ENCODE measurements around the gene L3MBTL2.

The L3MBTL2 gene

DNA sequence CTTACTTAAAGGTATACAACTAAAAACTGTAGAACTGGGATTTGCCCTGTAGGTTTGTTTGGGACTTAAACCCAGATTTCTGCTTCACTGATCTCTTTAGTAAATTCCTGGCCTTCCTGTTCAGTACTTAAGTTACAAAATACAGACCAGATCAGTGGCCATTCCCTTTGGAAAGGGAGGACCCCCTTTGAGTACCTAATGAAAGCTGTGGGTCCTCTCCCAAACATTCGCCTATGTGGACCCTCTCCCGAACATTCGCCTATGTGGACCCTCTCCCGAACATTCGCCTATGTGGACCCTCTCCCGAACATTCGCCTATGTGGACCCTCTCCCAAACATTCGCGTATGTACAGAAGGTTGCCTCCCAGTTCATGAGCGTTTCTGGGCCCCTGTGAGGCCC, 10.3 kb downstream of the L3MBTL2 start:
- WGBS (ENCODE audit: insufficient coverage, insufficient read length), result no CpG with 5 or more reads among the region's 10 CpGs
- no peak for DNase-seq (ENCODE audit: low read depth, low spot score)
- no peaks in the 10 kb centered on the region for H3K27me3 ChIP-seq (ENCODE audit: control insufficient read depth, insufficient read depth, low read length)
- no peak overlapping the region for H3K4me3 ChIP-seq (ENCODE audit: low read length)
- H3K9me3 ChIP-seq (ENCODE audit: control insufficient read depth, insufficient read depth, low read length), result no peaks in the 10 kb centered on the region
- H3K36me3 ChIP-seq (ENCODE audit: control insufficient read depth, insufficient read depth, low read length), result peaks cover 9% of the 10 kb centered on the region
- H3K4me1 ChIP-seq (ENCODE audit: control insufficient read depth, insufficient read depth, low read length), result 0 out of 2 replicates have a peak, but pooled peaks cover 2% of the 10 kb centered on the region
- H3K27ac ChIP-seq (ENCODE audit: low read length), result no peak overlapping the region

DNA sequence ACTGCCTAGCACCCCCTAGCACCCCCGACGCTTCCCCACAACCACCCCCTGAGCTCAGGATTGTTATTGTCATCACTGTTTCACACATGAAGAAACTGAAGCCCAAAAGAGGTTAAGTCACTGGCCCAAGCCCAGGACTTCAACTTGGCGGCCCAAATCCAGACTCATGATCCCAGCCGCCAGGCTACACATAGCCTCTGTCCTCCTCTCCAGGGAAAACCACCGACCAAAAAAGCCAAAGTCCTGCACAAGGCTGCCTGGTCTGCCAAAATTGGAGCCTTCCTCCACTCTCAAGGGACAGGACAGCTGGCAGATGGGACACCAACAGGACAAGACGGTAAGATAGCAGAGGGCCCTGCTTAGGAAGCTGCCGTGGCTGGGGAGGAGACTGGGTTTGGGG, 10.8 kb downstream of the L3MBTL2 start:
- Histone ChIP-seq H3K36me3 (ENCODE audit: control insufficient read depth, insufficient read depth, low read length) (peaks cover 11% of the 10 kb centered on the region), H3K9me3 (ENCODE audit: control insufficient read depth, insufficient read depth, low read length) (no peaks in the 10 kb centered on the region), H3K4me1 (ENCODE audit: control insufficient read depth, insufficient read depth, low read length) (0 out of 2 replicates have a peak, but pooled peaks cover 2% of the 10 kb centered on the region), H3K4me3 (ENCODE audit: low read length) (no peak overlapping the region), H3K27ac (ENCODE audit: low read length) (no peak overlapping the region), H3K27me3 (ENCODE audit: control insufficient read depth, insufficient read depth, low read length) (no peaks in the 10 kb centered on the region)
- no peak for DNase-seq (ENCODE audit: low read depth, low spot score)
- no CpG with 5 or more reads among the region's 7 CpGs for WGBS (ENCODE audit: insufficient coverage, insufficient read length)

DNA sequence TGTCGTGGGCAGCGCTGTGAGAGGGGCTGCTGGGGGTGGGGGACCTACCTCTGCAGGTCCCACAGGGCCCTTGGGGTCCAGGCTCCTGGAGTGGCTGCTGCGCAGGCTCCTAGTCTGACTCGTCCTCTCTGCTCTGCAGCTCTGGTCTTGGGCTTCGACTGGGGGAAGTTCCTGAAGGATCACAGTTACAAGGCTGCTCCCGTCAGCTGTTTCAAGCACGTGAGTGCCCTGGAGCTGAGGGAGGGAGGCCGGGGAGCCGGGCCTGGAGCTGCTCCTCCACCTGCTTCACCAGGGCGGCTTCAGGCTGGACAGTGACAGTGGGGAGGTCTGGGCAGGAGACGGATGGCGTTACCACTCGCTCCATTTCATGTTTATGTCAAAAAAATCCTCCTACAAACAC, 11.9 kb downstream of the L3MBTL2 start:
- WGBS (ENCODE audit: insufficient coverage, insufficient read length), result no CpG with 5 or more reads among the region's 13 CpGs
- H3K4me1 ChIP-seq (ENCODE audit: control insufficient read depth, insufficient read depth, low read length), result 0 out of 2 replicates have a peak, but pooled peaks cover 2% of the 10 kb centered on the region
- peaks cover 15% of the 10 kb centered on the region for H3K36me3 ChIP-seq (ENCODE audit: control insufficient read depth, insufficient read depth, low read length)
- H3K9me3 ChIP-seq (ENCODE audit: control insufficient read depth, insufficient read depth, low read length), result no peaks in the 10 kb centered on the region
- DNase-seq (ENCODE audit: low read depth, low spot score), result no peak
- no peaks in the 10 kb centered on the region for H3K27me3 ChIP-seq (ENCODE audit: control insufficient read depth, insufficient read depth, low read length)
- H3K4me3 ChIP-seq (ENCODE audit: low read length), result no peak overlapping the region
- H3K27ac ChIP-seq (ENCODE audit: low read length), result no peak overlapping the region

DNA sequence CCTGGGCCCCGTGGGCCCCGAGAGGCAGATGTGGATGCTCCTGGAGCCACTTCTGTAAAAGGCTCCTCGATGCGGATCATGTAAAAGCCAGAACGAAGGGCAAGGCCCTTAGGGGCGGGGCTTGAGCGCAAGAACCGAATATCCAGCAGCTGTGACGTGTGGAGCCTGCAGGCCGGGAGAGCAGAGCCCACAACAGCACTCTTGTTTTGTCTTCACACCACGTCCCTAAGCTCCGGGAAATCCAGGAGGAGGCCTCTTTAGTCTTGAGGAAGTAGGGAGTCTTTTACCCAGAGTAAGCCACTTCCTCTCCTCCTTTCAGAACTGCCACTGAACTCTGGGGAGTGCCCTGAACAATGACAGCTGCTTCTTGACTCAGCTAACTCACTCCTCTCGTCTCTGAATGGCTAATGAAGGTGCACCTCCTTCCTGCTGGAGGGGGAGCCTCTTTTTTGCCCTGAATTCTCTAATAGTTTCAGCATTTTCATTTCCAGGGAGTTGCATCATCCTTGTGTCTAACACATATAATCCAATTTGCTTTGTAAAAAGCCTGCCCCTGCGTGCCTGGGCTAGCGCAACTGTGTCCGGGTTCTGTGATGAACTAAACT, 12.5 kb downstream of the L3MBTL2 start:
- H3K27me3 ChIP-seq (ENCODE audit: control insufficient read depth, insufficient read depth, low read length), result no peaks in the 10 kb centered on the region
- no CpG with 5 or more reads among the region's 16 CpGs for WGBS (ENCODE audit: insufficient coverage, insufficient read length)
- DNase-seq (ENCODE audit: low read depth, low spot score), result no peak
- no peaks in the 10 kb centered on the region for H3K9me3 ChIP-seq (ENCODE audit: control insufficient read depth, insufficient read depth, low read length)
- H3K4me3 ChIP-seq (ENCODE audit: low read length), result no peak overlapping the region
- no peak overlapping the region for H3K27ac ChIP-seq (ENCODE audit: low read length)
- H3K4me1 ChIP-seq (ENCODE audit: control insufficient read depth, insufficient read depth, low read length), result 0 out of 2 replicates have a peak, but pooled peaks cover 2% of the 10 kb centered on the region
- H3K36me3 ChIP-seq (ENCODE audit: control insufficient read depth, insufficient read depth, low read length), result peaks cover 15% of the 10 kb centered on the region

DNA sequence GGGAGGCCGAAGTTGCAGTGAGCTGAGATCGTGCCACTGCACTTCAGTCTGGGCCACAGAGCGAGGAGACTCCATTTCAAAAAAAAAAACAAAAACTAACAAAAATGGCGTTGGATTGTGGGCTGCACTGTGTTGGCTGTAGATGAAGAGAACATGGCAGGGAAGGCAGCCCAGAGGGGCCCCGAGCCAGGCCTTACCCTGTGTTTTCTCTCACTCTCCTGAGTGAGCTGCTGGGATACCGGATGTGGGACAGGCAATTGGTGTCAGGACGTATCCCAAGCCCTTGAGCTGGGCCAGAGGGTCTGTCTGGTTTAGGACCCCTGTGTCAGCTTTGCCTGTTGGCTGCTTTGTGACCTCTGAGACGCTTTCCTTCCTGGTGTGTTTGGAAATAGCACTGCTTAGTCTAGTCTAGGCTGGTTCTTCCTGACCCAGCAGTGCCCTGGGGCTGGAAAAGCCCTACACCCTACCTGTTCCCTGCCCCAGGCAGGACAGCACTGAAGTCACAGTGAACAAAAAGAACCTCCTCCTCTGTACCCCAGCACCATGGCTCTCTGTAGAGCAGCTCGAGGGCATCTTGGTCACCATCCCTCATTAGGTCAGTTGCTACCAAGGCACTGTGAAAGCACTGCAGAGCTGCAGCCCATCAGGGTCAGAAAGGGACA, 17.9 kb downstream of the L3MBTL2 start:
- Histone ChIP-seq H3K4me1 (ENCODE audit: control insufficient read depth, insufficient read depth, low read length) (no peaks in the 10 kb centered on the region), H3K9me3 (ENCODE audit: control insufficient read depth, insufficient read depth, low read length) (no peaks in the 10 kb centered on the region), H3K27ac (ENCODE audit: low read length) (no peak overlapping the region), H3K36me3 (ENCODE audit: control insufficient read depth, insufficient read depth, low read length) (peaks cover 35% of the 10 kb centered on the region), H3K27me3 (ENCODE audit: control insufficient read depth, insufficient read depth, low read length) (no peaks in the 10 kb centered on the region), H3K4me3 (ENCODE audit: low read length) (no peak overlapping the region)
- WGBS (ENCODE audit: insufficient coverage, insufficient read length), result no CpG with 5 or more reads among the region's 9 CpGs
- DNase-seq (ENCODE audit: low read depth, low spot score), result no peak

DNA sequence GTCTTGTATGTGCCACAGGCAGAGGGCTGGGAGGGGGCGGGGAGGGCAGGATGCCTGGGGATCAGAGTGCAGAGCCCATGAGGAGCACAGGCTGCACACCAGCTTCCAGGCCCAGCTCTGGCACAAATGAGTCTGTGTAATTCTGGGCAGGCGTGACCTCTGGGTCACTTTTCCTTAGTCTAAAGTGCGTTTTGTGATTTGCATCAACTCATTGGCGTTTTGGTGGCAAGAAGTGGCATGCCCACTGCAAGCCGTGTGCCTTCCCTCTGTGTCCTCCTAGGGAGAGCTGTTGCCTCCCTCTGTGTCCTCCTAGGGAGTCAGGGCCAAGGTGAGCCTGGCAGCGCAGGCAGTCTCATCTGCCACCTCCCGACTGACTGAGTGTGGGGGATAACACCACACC, 18.4 kb downstream of the L3MBTL2 start:
- no peak for DNase-seq (ENCODE audit: low read depth, low spot score)
- no peaks in the 10 kb centered on the region for H3K9me3 ChIP-seq (ENCODE audit: control insufficient read depth, insufficient read depth, low read length)
- no peak overlapping the region for H3K4me3 ChIP-seq (ENCODE audit: low read length)
- H3K27ac ChIP-seq (ENCODE audit: low read length), result no peak overlapping the region
- H3K4me1 ChIP-seq (ENCODE audit: control insufficient read depth, insufficient read depth, low read length), result no peaks in the 10 kb centered on the region
- no peaks in the 10 kb centered on the region for H3K27me3 ChIP-seq (ENCODE audit: control insufficient read depth, insufficient read depth, low read length)
- no CpG with 5 or more reads among the region's 7 CpGs for WGBS (ENCODE audit: insufficient coverage, insufficient read length)
- H3K36me3 ChIP-seq (ENCODE audit: control insufficient read depth, insufficient read depth, low read length), result peaks cover 38% of the 10 kb centered on the region

DNA sequence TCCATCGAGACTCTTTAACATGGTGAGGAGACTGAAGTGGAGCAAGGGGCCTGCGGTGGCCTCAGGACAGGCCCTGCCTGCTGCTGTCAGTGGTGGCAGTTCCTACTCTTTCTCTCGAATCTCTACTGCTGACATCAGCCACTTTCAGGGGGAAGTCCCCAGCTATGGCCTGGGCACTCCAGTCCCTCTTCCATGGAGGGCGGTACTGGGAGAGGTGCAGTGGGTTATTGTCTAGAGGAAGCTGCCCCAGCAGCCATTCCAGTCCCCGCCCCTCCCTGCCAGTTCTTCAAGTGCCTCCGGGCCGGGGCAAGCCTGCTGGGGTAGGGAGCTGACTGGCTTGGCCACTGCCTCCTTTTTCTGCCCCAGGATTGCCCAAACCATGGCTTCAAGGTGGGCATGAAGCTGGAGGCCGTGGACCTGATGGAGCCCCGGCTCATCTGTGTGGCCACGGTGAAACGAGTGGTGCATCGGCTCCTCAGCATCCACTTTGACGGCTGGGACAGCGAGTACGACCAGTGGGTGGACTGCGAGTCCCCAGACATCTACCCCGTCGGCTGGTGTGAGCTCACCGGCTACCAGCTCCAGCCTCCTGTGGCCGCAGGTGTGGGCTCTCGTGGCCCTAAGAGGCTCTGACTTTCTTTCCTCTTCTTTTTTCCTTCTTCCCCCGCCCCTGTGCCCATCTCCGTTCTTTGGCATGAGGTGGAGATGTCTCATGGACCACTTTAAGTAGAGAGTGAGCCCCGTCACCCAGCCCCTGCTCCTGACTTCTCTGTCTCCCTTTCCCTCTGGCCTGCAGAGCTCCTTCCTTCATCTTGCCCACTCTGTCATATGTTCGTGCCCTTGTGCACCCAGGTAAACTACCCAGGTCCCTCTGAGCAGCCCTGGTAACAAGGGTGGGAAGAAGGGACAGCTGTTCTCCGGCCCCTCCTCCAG, 21.9 kb downstream of the L3MBTL2 start:
- no peak for DNase-seq (ENCODE audit: low read depth, low spot score)
- H3K27ac ChIP-seq (ENCODE audit: low read length), result no peak overlapping the region
- H3K27me3 ChIP-seq (ENCODE audit: control insufficient read depth, insufficient read depth, low read length), result no peaks in the 10 kb centered on the region
- WGBS (ENCODE audit: insufficient coverage, insufficient read length), result no CpG with 5 or more reads among the region's 26 CpGs
- peaks cover 32% of the 10 kb centered on the region for H3K36me3 ChIP-seq (ENCODE audit: control insufficient read depth, insufficient read depth, low read length)
- no peaks in the 10 kb centered on the region for H3K4me1 ChIP-seq (ENCODE audit: control insufficient read depth, insufficient read depth, low read length)
- no peak overlapping the region for H3K4me3 ChIP-seq (ENCODE audit: low read length)
- H3K9me3 ChIP-seq (ENCODE audit: control insufficient read depth, insufficient read depth, low read length), result no peaks in the 10 kb centered on the region

DNA sequence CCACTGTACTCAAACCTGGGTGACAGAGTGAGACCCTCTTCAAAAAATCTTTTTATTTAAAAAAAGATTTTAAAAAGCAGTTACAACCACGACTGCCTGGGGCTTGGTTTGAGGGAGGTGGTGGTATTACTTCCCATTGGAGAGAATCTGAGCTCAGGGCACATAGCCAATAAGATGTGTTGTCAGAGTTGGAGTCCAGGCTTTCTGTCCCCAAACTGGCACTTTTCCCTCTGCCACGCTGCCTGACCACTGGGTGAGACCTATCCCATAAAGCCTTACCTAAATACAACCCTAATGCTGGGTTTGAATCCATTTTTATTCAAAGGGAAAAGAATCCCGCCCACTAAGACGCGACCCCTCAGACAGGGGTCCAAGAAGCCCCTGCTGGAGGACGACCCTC, 24.1 kb downstream of the L3MBTL2 start:
- no peak for DNase-seq (ENCODE audit: low read depth, low spot score)
- no peaks in the 10 kb centered on the region for H3K9me3 ChIP-seq (ENCODE audit: control insufficient read depth, insufficient read depth, low read length)
- H3K4me1 ChIP-seq (ENCODE audit: control insufficient read depth, insufficient read depth, low read length), result no peaks in the 10 kb centered on the region
- H3K27ac ChIP-seq (ENCODE audit: low read length), result no peak overlapping the region
- no peaks in the 10 kb centered on the region for H3K27me3 ChIP-seq (ENCODE audit: control insufficient read depth, insufficient read depth, low read length)
- H3K36me3 ChIP-seq (ENCODE audit: control insufficient read depth, insufficient read depth, low read length), result peaks cover 20% of the 10 kb centered on the region
- H3K4me3 ChIP-seq (ENCODE audit: low read length), result no peak overlapping the region
- no CpG with 5 or more reads among the region's 6 CpGs for WGBS (ENCODE audit: insufficient coverage, insufficient read length)

DNA sequence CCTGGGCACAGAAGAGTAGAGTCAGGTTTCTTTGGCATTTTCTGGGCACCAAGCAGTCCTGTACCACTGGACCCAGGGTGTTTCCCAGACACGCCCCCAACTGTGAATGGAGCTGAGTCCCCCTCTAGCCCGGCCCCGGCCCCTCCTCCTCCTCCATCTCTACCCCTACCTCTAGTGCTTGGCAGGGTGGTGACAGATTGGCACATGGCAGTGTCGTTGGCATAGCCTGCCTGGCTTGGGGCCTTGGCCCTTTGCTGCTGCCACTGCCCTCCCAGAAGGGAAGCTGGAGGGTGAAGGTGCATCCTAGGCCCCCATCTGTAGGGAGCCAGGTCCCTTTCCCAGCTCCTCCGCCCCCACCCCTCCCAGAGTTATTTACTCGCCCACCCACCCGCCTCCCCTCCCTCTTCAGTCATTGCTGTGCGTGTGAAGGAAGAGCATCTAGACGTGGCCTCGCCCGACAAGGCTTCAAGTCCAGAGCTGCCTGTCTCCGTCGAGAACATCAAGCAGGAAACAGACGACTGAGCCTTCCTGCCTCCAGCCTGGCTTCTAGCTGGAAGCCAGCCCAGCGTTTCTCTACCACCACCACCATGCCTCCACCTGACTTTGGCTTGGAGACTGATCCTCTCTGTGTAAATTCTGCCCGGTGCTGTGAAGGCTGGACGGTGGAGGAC, 24.8 kb downstream of the L3MBTL2 start:
- Histone ChIP-seq H3K4me3 (ENCODE audit: low read length) (no peak overlapping the region), H3K36me3 (ENCODE audit: control insufficient read depth, insufficient read depth, low read length) (peaks cover 20% of the 10 kb centered on the region; the same call in 1 of the 2 replicates), H3K9me3 (ENCODE audit: control insufficient read depth, insufficient read depth, low read length) (no peaks in the 10 kb centered on the region), H3K27me3 (ENCODE audit: control insufficient read depth, insufficient read depth, low read length) (no peaks in the 10 kb centered on the region), H3K27ac (ENCODE audit: low read length) (no peak overlapping the region), H3K4me1 (ENCODE audit: control insufficient read depth, insufficient read depth, low read length) (no peaks in the 10 kb centered on the region)
- DNase-seq (ENCODE audit: low read depth, low spot score), result no peak
- WGBS (ENCODE audit: insufficient coverage, insufficient read length), result no CpG with 5 or more reads among the region's 17 CpGs

DNA sequence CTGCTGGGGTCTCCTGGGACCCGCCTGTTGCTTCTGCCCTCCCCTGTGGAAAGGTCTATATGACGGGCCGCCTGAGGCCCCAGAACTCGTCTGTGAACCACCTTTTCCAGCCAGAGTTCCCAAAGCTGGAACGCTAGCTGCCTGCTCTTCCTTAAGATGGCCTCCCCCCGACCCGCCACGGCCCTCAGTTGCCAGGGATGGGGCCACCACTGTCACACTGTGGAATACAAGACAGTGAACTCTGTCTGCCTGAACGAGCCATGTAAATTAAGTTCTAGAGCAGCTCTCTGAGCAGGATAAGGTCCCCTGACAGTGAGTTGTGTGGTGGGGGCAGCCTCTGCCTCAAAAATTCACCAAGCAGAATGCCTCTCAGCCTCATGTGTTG, 25.3 kb downstream of the L3MBTL2 start:
- peaks cover 17% of the 10 kb centered on the region; the same call in 1 of the 2 replicates for H3K36me3 ChIP-seq (ENCODE audit: control insufficient read depth, insufficient read depth, low read length)
- H3K9me3 ChIP-seq (ENCODE audit: control insufficient read depth, insufficient read depth, low read length), result no peaks in the 10 kb centered on the region
- H3K27me3 ChIP-seq (ENCODE audit: control insufficient read depth, insufficient read depth, low read length), result no peaks in the 10 kb centered on the region
- WGBS (ENCODE audit: insufficient coverage, insufficient read length), result no CpG with 5 or more reads among the region's 9 CpGs
- no peak overlapping the region for H3K27ac ChIP-seq (ENCODE audit: low read length)
- DNase-seq (ENCODE audit: low read depth, low spot score), result no peak
- no peak overlapping the region for H3K4me3 ChIP-seq (ENCODE audit: low read length)
- no peaks in the 10 kb centered on the region for H3K4me1 ChIP-seq (ENCODE audit: control insufficient read depth, insufficient read depth, low read length)

Data from iPS DF 6.9 (cell line).